H9 (cell line): ENCODE measurements around the gene EIF6. TPM values are rescaled to one million over a fixed set of nuclear protein-coding genes. Genes with fewer than 3 reads are reported as not detected.

Experiments used
- DNase-seq: peaks from one replicate; pipeline ENCODE4 v3.0.0-alpha.2; 2017
- H2AFZ ChIP-seq: one replicate; pipeline ENCODE4 v1.6.1; 2013; ENCODE audit warnings: mild to moderate bottlenecking, low read length, control low read depth, moderate library complexity
- H2AK5ac ChIP-seq: 2 replicates; pipeline ENCODE4 v1.6.1; 2013; ENCODE audit warnings: low read length, control low read depth, mixed read lengths; ENCODE audit not compliant: insufficient read length
- H2BK120ac ChIP-seq: one replicate; pipeline ENCODE4 v1.6.1; 2013; ENCODE audit warnings: low read depth, mild to moderate bottlenecking, low read length, control low read depth, inconsistent platforms; ENCODE audit not compliant: poor library complexity, severe bottlenecking
- H2BK12ac ChIP-seq: 2 replicates; pipeline ENCODE4 v1.6.1; 2013; ENCODE audit warnings: low read length, control low read depth, mixed read lengths, low read depth; ENCODE audit not compliant: insufficient read length
- H2BK15ac ChIP-seq: 2 replicates; pipeline ENCODE4 v1.6.1; 2013; ENCODE audit warnings: low read depth, low read length, control low read depth
- H2BK20ac ChIP-seq: one replicate; pipeline ENCODE4 v1.6.1; 2013; ENCODE audit warnings: low read depth, mild to moderate bottlenecking, low read length, control low read depth, inconsistent platforms; ENCODE audit not compliant: poor library complexity, severe bottlenecking
- H2BK5ac ChIP-seq: 2 replicates; pipeline ENCODE4 v1.6.1; 2013; ENCODE audit warnings: low read length, control low read depth, mixed read lengths; ENCODE audit not compliant: insufficient read length
- H3K14ac ChIP-seq: 2 replicates; pipeline ENCODE4 v1.6.1; 2013; ENCODE audit warnings: low read length, control low read depth; ENCODE audit not compliant: insufficient read depth
- H3K18ac ChIP-seq: 2 replicates; pipeline ENCODE4 v1.6.1; 2013; ENCODE audit warnings: low read depth, mild to moderate bottlenecking, mixed read lengths, low read length, control low read depth; ENCODE audit not compliant: insufficient read length
- H3K23ac ChIP-seq: 2 replicates; pipeline ENCODE4 v1.6.1; 2013; ENCODE audit warnings: low read length, control low read depth, mixed read lengths, low read depth; ENCODE audit not compliant: insufficient read length
- H3K23me2 ChIP-seq: 2 replicates; pipeline ENCODE4 v1.6.1; 2013; ENCODE audit warnings: low read depth, mild to moderate bottlenecking, mixed read lengths, low read length, control low read depth; ENCODE audit not compliant: insufficient read length, poor library complexity, severe bottlenecking
- H3K27ac ChIP-seq: 2 replicates; pipeline ENCODE4 v1.5.1; 2013; ENCODE audit warnings: low read length, control low read depth, mixed read lengths, low read depth; ENCODE audit not compliant: insufficient read length
- H3K27me3 ChIP-seq: 2 replicates; pipeline ENCODE4 v1.6.1; 2013; ENCODE audit warnings: low read length, control low read depth, inconsistent platforms; ENCODE audit not compliant: insufficient read depth
- H3K4ac ChIP-seq: 2 replicates; pipeline ENCODE4 v1.6.1; 2013; ENCODE audit warnings: low read depth, mild to moderate bottlenecking, control low read depth, inconsistent platforms, low read length, moderate library complexity
- H3K4me1 ChIP-seq: 2 replicates; pipeline ENCODE4 v1.6.1; 2013; ENCODE audit warnings: low read length, control low read depth, inconsistent platforms; ENCODE audit not compliant: insufficient read depth
- H3K4me2 ChIP-seq: 2 replicates; pipeline ENCODE4 v1.6.1; 2013; ENCODE audit warnings: low read length, control low read depth, mixed read lengths; ENCODE audit not compliant: insufficient read length, insufficient read depth
- H3K56ac ChIP-seq: 2 replicates; pipeline ENCODE4 v1.6.1; 2013; ENCODE audit warnings: low read depth, mild to moderate bottlenecking, mixed read lengths, low read length, control low read depth; ENCODE audit not compliant: insufficient read length
- H3K79me1 ChIP-seq: 2 replicates; pipeline ENCODE4 v1.6.1; 2013; ENCODE audit warnings: low read depth, mild to moderate bottlenecking, moderate library complexity, low read length, control low read depth, inconsistent platforms; ENCODE audit not compliant: insufficient read depth, poor library complexity, severe bottlenecking
- H3K79me2 ChIP-seq: 2 replicates; pipeline ENCODE4 v1.6.1; 2013; ENCODE audit warnings: low read length, control low read depth, inconsistent platforms; ENCODE audit not compliant: insufficient read depth
- H3K9ac ChIP-seq: 2 replicates; pipeline ENCODE4 v1.6.1; 2013; ENCODE audit warnings: low read length, control low read depth, mixed read lengths; ENCODE audit not compliant: insufficient read length; ENCODE audit errors: extremely low read depth
- H3K9me3 ChIP-seq: one replicate; pipeline ENCODE4 v1.6.1; 2013; ENCODE audit warnings: low read depth, low read length, inconsistent platforms; ENCODE audit not compliant: control insufficient read depth
- H3T11ph ChIP-seq: one replicate; pipeline ENCODE4 v1.6.1; 2013; ENCODE audit warnings: mild to moderate bottlenecking, low read length, control low read depth, inconsistent platforms
- H4K20me1 ChIP-seq: one replicate; pipeline ENCODE4 v1.6.1; 2013; ENCODE audit not compliant: control insufficient read depth, insufficient read length, insufficient read depth
- H4K5ac ChIP-seq: 2 replicates; pipeline ENCODE4 v1.6.1; 2013; ENCODE audit warnings: low read depth, mild to moderate bottlenecking, mixed read lengths, low read length, control low read depth; ENCODE audit not compliant: insufficient read length
- H4K8ac ChIP-seq: replicated peaks from 2 replicates; pipeline ENCODE4 v1.6.1; 2013; ENCODE audit warnings: low read length, control low read depth, mixed read lengths, low read depth; ENCODE audit not compliant: insufficient read length
- H4K91ac ChIP-seq: 2 replicates; pipeline ENCODE4 v1.6.1; 2013; ENCODE audit warnings: low read depth, mild to moderate bottlenecking, moderate library complexity, mixed read lengths, low read length, control low read depth; ENCODE audit not compliant: insufficient read length
- H3K27ac Mint-ChIP-seq, 3 experiments: 2 replicates in 2 of 3; 3 replicates in 1 of 3; pipeline ENCODE4 v1.8.0; 2020 to 2021; ENCODE audit warnings: mixed read lengths in 3 of 3, mild to moderate bottlenecking in 1 of 3, moderate library complexity in 1 of 3
- H3K27me3 Mint-ChIP-seq: 2 replicates; pipeline ENCODE4 v1.8.0; 2021; ENCODE audit warnings: low read depth, mild to moderate bottlenecking, moderate library complexity, mixed read lengths
- H3K36me3 Mint-ChIP-seq, 3 experiments: 2 replicates in 2 of 3; 3 replicates in 1 of 3; pipeline ENCODE4 v1.8.0; 2020 to 2021; ENCODE audit warnings: low read depth in 3 of 3, mixed read lengths in 3 of 3; ENCODE audit not compliant: insufficient read depth in 1 of 3
- H3K4me1 Mint-ChIP-seq, 2 experiments: 2 replicates each; pipeline ENCODE4 v1.8.0; 2020; ENCODE audit warnings: mixed read lengths in 2 of 2
- H3K4me3 Mint-ChIP-seq, 2 experiments: 2 replicates in 1 of 2; 3 replicates in 1 of 2; pipeline ENCODE4 v1.8.0; 2020 to 2021; ENCODE audit warnings: mild to moderate bottlenecking in 2 of 2, mixed read lengths in 2 of 2, moderate library complexity in 1 of 2
- H3K9me3 Mint-ChIP-seq, 2 experiments: 2 replicates in 1 of 2; 3 replicates in 1 of 2; pipeline ENCODE4 v1.8.0; 2020; ENCODE audit warnings: mild to moderate bottlenecking in 2 of 2, mixed read lengths in 2 of 2, moderate library complexity in 1 of 2
- CTCF ChIP-seq: fragments of 200-600 bp; sonication (generic); conservative IDR thresholded peaks from 3 replicates; pipeline ENCODE4 v1.8.0; 2021; ENCODE audit warnings: antibody characterized with exemption, mild to moderate bottlenecking
- WGBS: extraction: QIAGEN DNeasy Blood & Tissue Kit; methylation state at CpG from one replicate; pipeline ENCODE4 v1.1.7; 2013; ENCODE audit warnings: missing lambda C conversion rate, low lambda C conversion rate, mixed read lengths; ENCODE audit not compliant: insufficient read length; ENCODE audit errors: extremely low coverage; 5-methylcytosine and 5-hydroxymethylcytosine counted together
- total RNA-seq: library from RNA; stranded (reverse); gene quantifications from 2 replicates; pipeline ENCODE4 v1.2.1, GENCODE V29; 2021

Gene EIF6
- total RNA-seq, 1 experiment from 2014 or later = 150 TPM

- Histone ChIP-seq H3T11ph (no peak overlapping the region), H4K5ac (no peak overlapping the region), H3K56ac (no peak overlapping the region), H3K9me3 (no peaks in the 10 kb centered on the region), H3K79me2 (no peaks in the 10 kb centered on the region), H2BK15ac (no peak overlapping the region), H2BK12ac (no peak overlapping the region), H3K79me1 (no peaks in the 10 kb centered on the region), H3K27ac (no peak overlapping the region), H3K14ac (no peak overlapping the region), H3K9ac (no peak overlapping the region), H3K18ac (no peak overlapping the region), H3K4me1 (peaks cover 7% of the 10 kb centered on the region; the same call in 1 of the 2 replicates), H2BK5ac (no peak overlapping the region), H3K23ac (no peak overlapping the region), H2AFZ (no peak overlapping the region), H2BK120ac (no peak overlapping the region), H4K20me1 (no peaks in the 10 kb centered on the region), H4K8ac (no peak overlapping the region), H3K4me2 (no peak overlapping the region), H4K91ac (no peak overlapping the region), H2AK5ac (no peak overlapping the region), H2BK20ac (no peak overlapping the region), H3K23me2 (no peaks in the 10 kb centered on the region), H3K27me3 (no peaks in the 10 kb centered on the region), H3K4ac (no peak overlapping the region)
- no peaks in the 10 kb centered on the region for H3K27me3 Mint-ChIP-seq
- no peaks in the 10 kb centered on the region for H3K9me3 Mint-ChIP-seq
- no peak overlapping the region; a peak in 1 of 7 replicates for H3K27ac Mint-ChIP-seq
- TF ChIP-seq CTCF = no peak
- DNase-seq = no peak
- peaks cover 0 to 5% (median 0%) of the 10 kb centered on the region in 3 experiments; a peak in 1 of 7 replicates for H3K36me3 Mint-ChIP-seq
- H3K4me3 Mint-ChIP-seq = no peak overlapping the region
- WGBS = no CpG with 5 or more reads among the region's 6 CpGs
- peaks cover 23 to 24% of the 10 kb centered on the region in 2 experiments for H3K4me1 Mint-ChIP-seq
These were observed 34.1 kb upstream of the EIF6 start for GRCh38 chr20:35318502-35319157.
